ENCODE measurements around the gene HOXB5.

GRCh38 chr17:48559122-48559839, 34.3 kb downstream of the HOXB5 start:
- TF ChIP-seq CTCF (IDR thresholded peaks at IDR 0.05) (no peak), EZH2 (IDR thresholded peaks at IDR 0.05) (peak; percentile 73), EZH2phosphoT487 (IDR thresholded peaks at IDR 0.05) (peak; percentile 40)
